H9 (cell line): ENCODE results near the gene RIBC2. TPM values are rescaled to one million over a fixed set of nuclear protein-coding genes. Genes with fewer than 3 reads are reported as not detected.
A peak's percentile ranks its signal among the peaks of the same experiment; 100 is the strongest.
"Not testable (repeated sequence)": the region's sequence is repeated elsewhere in the genome, so short reads cannot be mapped to it uniquely, and the experiment has no call there.

Source experiments
- DNase-seq: peaks from one replicate; pipeline ENCODE4 v3.0.0-alpha.2; 2017
- H2AFZ ChIP-seq: one replicate; pipeline ENCODE4 v1.6.1; 2013; ENCODE audit warnings: mild to moderate bottlenecking, low read length, control low read depth, moderate library complexity
- H2AK5ac ChIP-seq: 2 replicates; pipeline ENCODE4 v1.6.1; 2013; ENCODE audit warnings: low read length, control low read depth, mixed read lengths; ENCODE audit not compliant: insufficient read length
- H2BK120ac ChIP-seq: one replicate; pipeline ENCODE4 v1.6.1; 2013; ENCODE audit warnings: low read depth, mild to moderate bottlenecking, low read length, control low read depth, inconsistent platforms; ENCODE audit not compliant: poor library complexity, severe bottlenecking
- H2BK12ac ChIP-seq: 2 replicates; pipeline ENCODE4 v1.6.1; 2013; ENCODE audit warnings: low read length, control low read depth, mixed read lengths, low read depth; ENCODE audit not compliant: insufficient read length
- H2BK15ac ChIP-seq: 2 replicates; pipeline ENCODE4 v1.6.1; 2013; ENCODE audit warnings: low read depth, low read length, control low read depth
- H2BK20ac ChIP-seq: one replicate; pipeline ENCODE4 v1.6.1; 2013; ENCODE audit warnings: low read depth, mild to moderate bottlenecking, low read length, control low read depth, inconsistent platforms; ENCODE audit not compliant: poor library complexity, severe bottlenecking
- H2BK5ac ChIP-seq: 2 replicates; pipeline ENCODE4 v1.6.1; 2013; ENCODE audit warnings: low read length, control low read depth, mixed read lengths; ENCODE audit not compliant: insufficient read length
- H3K14ac ChIP-seq: 2 replicates; pipeline ENCODE4 v1.6.1; 2013; ENCODE audit warnings: low read length, control low read depth; ENCODE audit not compliant: insufficient read depth
- H3K18ac ChIP-seq: 2 replicates; pipeline ENCODE4 v1.6.1; 2013; ENCODE audit warnings: low read depth, mild to moderate bottlenecking, mixed read lengths, low read length, control low read depth; ENCODE audit not compliant: insufficient read length
- H3K23ac ChIP-seq: 2 replicates; pipeline ENCODE4 v1.6.1; 2013; ENCODE audit warnings: low read length, control low read depth, mixed read lengths, low read depth; ENCODE audit not compliant: insufficient read length
- H3K23me2 ChIP-seq: 2 replicates; pipeline ENCODE4 v1.6.1; 2013; ENCODE audit warnings: low read depth, mild to moderate bottlenecking, mixed read lengths, low read length, control low read depth; ENCODE audit not compliant: insufficient read length, poor library complexity, severe bottlenecking
- H3K27ac ChIP-seq: 2 replicates; pipeline ENCODE4 v1.5.1; 2013; ENCODE audit warnings: low read length, control low read depth, mixed read lengths, low read depth; ENCODE audit not compliant: insufficient read length
- H3K27me3 ChIP-seq: 2 replicates; pipeline ENCODE4 v1.6.1; 2013; ENCODE audit warnings: low read length, control low read depth, inconsistent platforms; ENCODE audit not compliant: insufficient read depth
- H3K4ac ChIP-seq: 2 replicates; pipeline ENCODE4 v1.6.1; 2013; ENCODE audit warnings: low read depth, mild to moderate bottlenecking, control low read depth, inconsistent platforms, low read length, moderate library complexity
- H3K4me1 ChIP-seq: 2 replicates; pipeline ENCODE4 v1.6.1; 2013; ENCODE audit warnings: low read length, control low read depth, inconsistent platforms; ENCODE audit not compliant: insufficient read depth
- H3K4me2 ChIP-seq: 2 replicates; pipeline ENCODE4 v1.6.1; 2013; ENCODE audit warnings: low read length, control low read depth, mixed read lengths; ENCODE audit not compliant: insufficient read length, insufficient read depth
- H3K56ac ChIP-seq: 2 replicates; pipeline ENCODE4 v1.6.1; 2013; ENCODE audit warnings: low read depth, mild to moderate bottlenecking, mixed read lengths, low read length, control low read depth; ENCODE audit not compliant: insufficient read length
- H3K79me1 ChIP-seq: 2 replicates; pipeline ENCODE4 v1.6.1; 2013; ENCODE audit warnings: low read depth, mild to moderate bottlenecking, moderate library complexity, low read length, control low read depth, inconsistent platforms; ENCODE audit not compliant: insufficient read depth, poor library complexity, severe bottlenecking
- H3K79me2 ChIP-seq: 2 replicates; pipeline ENCODE4 v1.6.1; 2013; ENCODE audit warnings: low read length, control low read depth, inconsistent platforms; ENCODE audit not compliant: insufficient read depth
- H3K9ac ChIP-seq: 2 replicates; pipeline ENCODE4 v1.6.1; 2013; ENCODE audit warnings: low read length, control low read depth, mixed read lengths; ENCODE audit not compliant: insufficient read length; ENCODE audit errors: extremely low read depth
- H3K9me3 ChIP-seq: one replicate; pipeline ENCODE4 v1.6.1; 2013; ENCODE audit warnings: low read depth, low read length, inconsistent platforms; ENCODE audit not compliant: control insufficient read depth
- H3T11ph ChIP-seq: one replicate; pipeline ENCODE4 v1.6.1; 2013; ENCODE audit warnings: mild to moderate bottlenecking, low read length, control low read depth, inconsistent platforms
- H4K20me1 ChIP-seq: one replicate; pipeline ENCODE4 v1.6.1; 2013; ENCODE audit not compliant: control insufficient read depth, insufficient read length, insufficient read depth
- H4K5ac ChIP-seq: 2 replicates; pipeline ENCODE4 v1.6.1; 2013; ENCODE audit warnings: low read depth, mild to moderate bottlenecking, mixed read lengths, low read length, control low read depth; ENCODE audit not compliant: insufficient read length
- H4K8ac ChIP-seq: replicated peaks from 2 replicates; pipeline ENCODE4 v1.6.1; 2013; ENCODE audit warnings: low read length, control low read depth, mixed read lengths, low read depth; ENCODE audit not compliant: insufficient read length
- H4K91ac ChIP-seq: 2 replicates; pipeline ENCODE4 v1.6.1; 2013; ENCODE audit warnings: low read depth, mild to moderate bottlenecking, moderate library complexity, mixed read lengths, low read length, control low read depth; ENCODE audit not compliant: insufficient read length
- H3K27ac Mint-ChIP-seq, 3 experiments: 2 replicates in 2 of 3; 3 replicates in 1 of 3; pipeline ENCODE4 v1.8.0; 2020 to 2021; ENCODE audit warnings: mixed read lengths in 3 of 3, mild to moderate bottlenecking in 1 of 3, moderate library complexity in 1 of 3
- H3K27me3 Mint-ChIP-seq: 2 replicates; pipeline ENCODE4 v1.8.0; 2021; ENCODE audit warnings: low read depth, mild to moderate bottlenecking, moderate library complexity, mixed read lengths
- H3K36me3 Mint-ChIP-seq, 3 experiments: 2 replicates in 2 of 3; 3 replicates in 1 of 3; pipeline ENCODE4 v1.8.0; 2020 to 2021; ENCODE audit warnings: low read depth in 3 of 3, mixed read lengths in 3 of 3; ENCODE audit not compliant: insufficient read depth in 1 of 3
- H3K4me1 Mint-ChIP-seq, 2 experiments: 2 replicates each; pipeline ENCODE4 v1.8.0; 2020; ENCODE audit warnings: mixed read lengths in 2 of 2
- H3K4me3 Mint-ChIP-seq, 2 experiments: 2 replicates in 1 of 2; 3 replicates in 1 of 2; pipeline ENCODE4 v1.8.0; 2020 to 2021; ENCODE audit warnings: mild to moderate bottlenecking in 2 of 2, mixed read lengths in 2 of 2, moderate library complexity in 1 of 2
- H3K9me3 Mint-ChIP-seq, 2 experiments: 2 replicates in 1 of 2; 3 replicates in 1 of 2; pipeline ENCODE4 v1.8.0; 2020; ENCODE audit warnings: mild to moderate bottlenecking in 2 of 2, mixed read lengths in 2 of 2, moderate library complexity in 1 of 2
- CTCF ChIP-seq: fragments of 200-600 bp; sonication (generic); conservative IDR thresholded peaks from 3 replicates; pipeline ENCODE4 v1.8.0; 2021; ENCODE audit warnings: antibody characterized with exemption, mild to moderate bottlenecking
- WGBS: extraction: QIAGEN DNeasy Blood & Tissue Kit; methylation state at CpG from one replicate; pipeline ENCODE4 v1.1.7; 2013; ENCODE audit warnings: missing lambda C conversion rate, low lambda C conversion rate, mixed read lengths; ENCODE audit not compliant: insufficient read length; ENCODE audit errors: extremely low coverage; 5-methylcytosine and 5-hydroxymethylcytosine counted together
- total RNA-seq: library from RNA; stranded (reverse); gene quantifications from 2 replicates; pipeline ENCODE4 v1.2.1, GENCODE V29; 2021

The RIBC2 gene
- total RNA-seq, 1 experiment from 2014 or later: 4.1 TPM

GRCh38 chr22:45462034-45462655 lies 48.7 kb downstream of the RIBC2 start:
- no peak overlapping the region for H3T11ph ChIP-seq
- no CpG with 5 or more reads among the region's 6 CpGs for WGBS
- Mint-ChIP-seq H3K27ac (no peak overlapping the region), H3K4me3 (no peak overlapping the region), H3K36me3 (peaks cover 6 to 13% (median 11%) of the 10 kb centered on the region in 3 experiments; a peak in 5 of 7 replicates), H3K4me1 (peaks cover 2 to 6% of the 10 kb centered on the region in 2 experiments; a peak in 2 of 4 replicates), H3K9me3 (peaks cover 13 to 18% of the 10 kb centered on the region in 2 experiments), H3K27me3 (no peaks in the 10 kb centered on the region)
- TF ChIP-seq CTCF: peak; percentile 74
- no peaks in the 10 kb centered on the region for H3K79me2 ChIP-seq
- H3K9me3 ChIP-seq: no peaks in the 10 kb centered on the region
- H3K4ac ChIP-seq: no peak overlapping the region
- H4K8ac ChIP-seq: no peak overlapping the region
- no peaks in the 10 kb centered on the region for H3K4me1 ChIP-seq
- H3K23me2 ChIP-seq: no peaks in the 10 kb centered on the region
- H3K79me1 ChIP-seq: no peaks in the 10 kb centered on the region
- no peak overlapping the region for H3K27ac ChIP-seq
- H4K91ac ChIP-seq: no peak overlapping the region
- no peak overlapping the region for H3K18ac ChIP-seq
- H3K27me3 ChIP-seq: no peaks in the 10 kb centered on the region
- H2BK20ac ChIP-seq: no peak overlapping the region
- H4K20me1 ChIP-seq: no peaks in the 10 kb centered on the region
- H2BK12ac ChIP-seq: no peak overlapping the region
- H2BK120ac ChIP-seq: no peak overlapping the region
- H4K5ac ChIP-seq: no peak overlapping the region
- no peak overlapping the region for H3K4me2 ChIP-seq
- H2BK15ac ChIP-seq: no peak overlapping the region
- no peak overlapping the region for H2AFZ ChIP-seq
- H3K14ac ChIP-seq: no peak overlapping the region
- H3K9ac ChIP-seq: no peak overlapping the region
- peak; percentile 55 for DNase-seq
- no peak overlapping the region for H3K56ac ChIP-seq
- no peak overlapping the region for H2AK5ac ChIP-seq
- H3K23ac ChIP-seq: no peak overlapping the region
- H2BK5ac ChIP-seq: no peak overlapping the region

- peaks cover 11 to 14% of the 10 kb centered on the region in 2 experiments for H3K4me1 Mint-ChIP-seq
- not testable (repeated sequence) for H3T11ph ChIP-seq, H3K23me2 ChIP-seq, H3K14ac ChIP-seq, H3K4ac ChIP-seq, H4K5ac ChIP-seq, H3K4me3 Mint-ChIP-seq, H3K56ac ChIP-seq, H4K20me1 ChIP-seq, H2AK5ac ChIP-seq, H2BK15ac ChIP-seq, H3K9ac ChIP-seq, H3K4me2 ChIP-seq, H3K4me1 ChIP-seq, H4K91ac ChIP-seq, H3K27ac ChIP-seq, H2BK12ac ChIP-seq, H3K27me3 ChIP-seq, H3K23ac ChIP-seq, H2BK5ac ChIP-seq, H3K18ac ChIP-seq, H3K79me2 ChIP-seq, H3K9me3 ChIP-seq, H3K27me3 Mint-ChIP-seq, H2AFZ ChIP-seq, DNase-seq, H3K27ac Mint-ChIP-seq, H2BK120ac ChIP-seq, H4K8ac ChIP-seq, H3K79me1 ChIP-seq, H2BK20ac ChIP-seq
- WGBS: no CpG with 5 or more reads among the region's 3 CpGs
- H3K9me3 Mint-ChIP-seq: peaks cover 17 to 21% of the 10 kb centered on the region in 2 experiments
- H3K36me3 Mint-ChIP-seq: peaks cover 10 to 18% (median 11%) of the 10 kb centered on the region in 3 experiments; a peak in 5 of 7 replicates
Measured at GRCh38 chr22:45463691-45464090, 50.2 kb downstream of the RIBC2 start.
